Liver (tissue), 3 donors: Measurements from ENCODE around the gene PKP3.

Source experiments
- CTCF ChIP-seq: fragments of 150-350 bp; IDR thresholded peaks from 2 replicates; pipeline ENCODE4 v1.5.1; 2017; ENCODE audit warnings: improper control_type of control experiment, low read depth, low read length; ENCODE audit not compliant: missing input control
- EGR1 ChIP-seq, 2 donors: IDR thresholded peaks; 2 replicates each; pipeline ENCODE4 v1.6.1; 2016 to 2018; ENCODE audit warnings: antibody characterized with exemption in 2 of 2, low read depth in 2 of 2
- HNF4A ChIP-seq, 2 donors: conservative IDR thresholded peaks; 2 replicates each; pipeline ENCODE4 v1.6.1; 2016; ENCODE audit warnings: antibody characterized with exemption in 2 of 2, mild to moderate bottlenecking in 2 of 2
- MAX ChIP-seq: IDR thresholded peaks from 2 replicates; pipeline ENCODE4 v1.6.1; 2016; ENCODE audit warnings: antibody characterized with exemption
- REST ChIP-seq: IDR thresholded peaks from 2 replicates; pipeline ENCODE4 v1.6.1; 2016; ENCODE audit warnings: antibody characterized with exemption, mild to moderate bottlenecking
- SP1 ChIP-seq: IDR thresholded peaks from 2 replicates; pipeline ENCODE4 v1.6.1; 2018; ENCODE audit warnings: antibody characterized with exemption, mild to moderate bottlenecking
- TAF1 ChIP-seq: conservative IDR thresholded peaks from 2 replicates; pipeline ENCODE4 v1.6.1; 2016; ENCODE audit warnings: antibody characterized with exemption, mild to moderate bottlenecking
- YY1 ChIP-seq: IDR thresholded peaks from 2 replicates; pipeline ENCODE4 v1.6.1; 2016; ENCODE audit warnings: antibody characterized with exemption, mild to moderate bottlenecking
- TF ChIP-seq, protein P1 (sequence below): IDR thresholded peaks from 2 replicates; pipeline ENCODE4 v1.6.1; 2016; ENCODE audit warnings: antibody characterized with exemption
- donor health status: healthy.
- donor health status: healthy.

GRCh38 chr11:405954-406795 is 12.2 kb downstream of the PKP3 start:
- TF ChIP-seq CTCF (no peak), MAX (no peak), SP1 (no peak), HNF4A (conservative IDR thresholded peaks at IDR 0.05) (no peak), TAF1 (no peak), YY1 (no peak), EGR1 (IDR thresholded peaks at IDR 0.05; ENCODE audit: low read depth in 2 of 2) (no peak), REST (no peak)
- TF ChIP-seq, protein P1, sequence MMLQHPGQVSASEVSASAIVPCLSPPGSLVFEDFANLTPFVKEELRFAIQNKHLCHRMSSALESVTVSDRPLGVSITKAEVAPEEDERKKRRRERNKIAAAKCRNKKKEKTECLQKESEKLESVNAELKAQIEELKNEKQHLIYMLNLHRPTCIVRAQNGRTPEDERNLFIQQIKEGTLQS, result no peak
